ENCODE results near the gene ADAMTS6.

DNA sequence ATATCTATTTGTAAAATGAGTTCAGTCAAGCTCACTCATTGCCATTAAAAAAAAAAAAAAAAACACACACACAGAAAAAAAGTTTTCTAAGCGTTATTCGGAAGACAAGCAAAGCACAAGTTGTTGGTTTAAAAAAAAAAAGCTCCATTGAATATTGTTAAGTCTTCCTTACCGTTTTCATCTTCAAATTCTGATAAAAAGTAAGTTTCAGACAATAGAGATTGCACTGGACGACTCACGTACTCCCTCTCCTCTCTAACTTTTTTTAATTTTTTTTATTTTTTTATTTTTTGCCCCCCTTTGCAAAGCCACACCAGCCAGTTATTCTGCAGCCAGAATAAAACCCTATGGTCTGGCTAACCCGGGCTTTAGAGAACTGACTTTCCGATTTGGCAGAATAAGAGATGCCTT, 544 bp downstream of the ADAMTS6 start:
- TF ChIP-seq TEAD2 (CRISPR knock-in tag; IDR thresholded peaks at IDR 0.05) (no peak), ZNF674 (CRISPR knock-in tag; IDR thresholded peaks at IDR 0.05; ENCODE audit: low read depth) (no peak), EZH2 (conservative IDR thresholded peaks at IDR 0.05; ENCODE audit: low read depth, low read length) (no peak), ZBTB37 (CRISPR knock-in tag; IDR thresholded peaks at IDR 0.05) (no peak), ZNF660 (CRISPR knock-in tag; IDR thresholded peaks at IDR 0.05; ENCODE audit: borderline replicate concordance, low read depth) (no peak), FOSL2 (CRISPR knock-in tag; IDR thresholded peaks at IDR 0.05) (no peak), ZFP37 (CRISPR knock-in tag; IDR thresholded peaks at IDR 0.05; ENCODE audit: borderline replicate concordance) (no peak), SMARCC2 (IDR thresholded peaks at IDR 0.05) (no peak), ELF4 (CRISPR knock-in tag; IDR thresholded peaks at IDR 0.05; ENCODE audit: borderline replicate concordance) (no peak)
- TF ChIP-seq, protein P1, sequence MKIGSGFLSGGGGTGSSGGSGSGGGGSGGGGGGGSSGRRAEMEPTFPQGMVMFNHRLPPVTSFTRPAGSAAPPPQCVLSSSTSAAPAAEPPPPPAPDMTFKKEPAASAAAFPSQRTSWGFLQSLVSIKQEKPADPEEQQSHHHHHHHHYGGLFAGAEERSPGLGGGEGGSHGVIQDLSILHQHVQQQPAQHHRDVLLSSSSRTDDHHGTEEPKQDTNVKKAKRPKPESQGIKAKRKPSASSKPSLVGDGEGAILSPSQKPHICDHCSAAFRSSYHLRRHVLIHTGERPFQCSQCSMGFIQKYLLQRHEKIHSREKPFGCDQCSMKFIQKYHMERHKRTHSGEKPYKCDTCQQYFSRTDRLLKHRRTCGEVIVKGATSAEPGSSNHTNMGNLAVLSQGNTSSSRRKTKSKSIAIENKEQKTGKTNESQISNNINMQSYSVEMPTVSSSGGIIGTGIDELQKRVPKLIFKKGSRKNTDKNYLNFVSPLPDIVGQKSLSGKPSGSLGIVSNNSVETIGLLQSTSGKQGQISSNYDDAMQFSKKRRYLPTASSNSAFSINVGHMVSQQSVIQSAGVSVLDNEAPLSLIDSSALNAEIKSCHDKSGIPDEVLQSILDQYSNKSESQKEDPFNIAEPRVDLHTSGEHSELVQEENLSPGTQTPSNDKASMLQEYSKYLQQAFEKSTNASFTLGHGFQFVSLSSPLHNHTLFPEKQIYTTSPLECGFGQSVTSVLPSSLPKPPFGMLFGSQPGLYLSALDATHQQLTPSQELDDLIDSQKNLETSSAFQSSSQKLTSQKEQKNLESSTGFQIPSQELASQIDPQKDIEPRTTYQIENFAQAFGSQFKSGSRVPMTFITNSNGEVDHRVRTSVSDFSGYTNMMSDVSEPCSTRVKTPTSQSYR (CRISPR knock-in tag; IDR thresholded peaks at IDR 0.05; ENCODE audit: borderline replicate concordance) = no peak
